ENCODE data around the gene HDAC7.

DNA sequence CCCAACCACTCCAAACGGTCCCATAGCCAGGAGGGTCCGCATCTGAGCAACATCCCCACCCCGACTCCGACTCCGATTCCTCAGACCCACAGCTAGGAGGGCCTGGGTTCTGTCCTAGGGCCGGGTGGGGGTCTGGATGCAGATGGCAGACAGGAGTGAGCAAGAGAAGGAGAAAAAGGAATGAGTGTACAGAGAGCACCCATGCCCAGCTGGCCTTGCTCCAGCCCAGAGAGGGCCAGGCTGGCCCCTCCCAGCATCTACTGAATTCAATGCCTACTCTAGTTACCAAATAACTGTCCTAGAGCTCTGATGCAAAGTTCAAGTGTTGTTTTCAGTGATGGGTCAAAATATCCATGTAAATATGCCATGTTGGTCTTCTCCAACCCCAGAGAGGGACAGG lies 44.3 kb upstream of the HDAC7 start:
- TF ChIP-seq POLR2A (IDR thresholded peaks at IDR 0.05) (no peak), CTCF (IDR thresholded peaks at IDR 0.05) (no peak)
